Gastrocnemius medialis (tissue), 4 donors: ENCODE results near the gene TCP1.
A peak's percentile ranks its signal among the peaks of the same experiment; 100 is the strongest.

Experiments
- CTCF ChIP-seq, 5 experiments: fragments of 450-650 bp in 3 of 5; fragments of 200-600 bp in 2 of 5; sonication (generic) in 2 of 5; IDR thresholded peaks in 4 of 5; conservative IDR thresholded peaks in 1 of 5; 1 replicate in 4 of 5; 2 replicates in 1 of 5; pipeline ENCODE4 v1.5.1; 2016 to 2019; ENCODE audit warnings: antibody characterized with exemption in 5 of 5, mild to moderate bottlenecking in 3 of 5, moderate library complexity in 3 of 5
- POLR2A ChIP-seq, 2 donors: fragments of 450-650 bp; IDR thresholded peaks; one replicate each; pipeline ENCODE4 v1.6.1; 2017; ENCODE audit warnings: antibody characterized with exemption in 2 of 2, mild to moderate bottlenecking in 2 of 2, moderate library complexity in 2 of 2

GRCh38 chr6:159789377-159790148, at the start of gene TCP1:
- TF ChIP-seq CTCF (IDR thresholded peaks at IDR 0.05 in 4 of 5, conservative IDR thresholded peaks at IDR 0.05 in 1 of 5) (no peak), POLR2A (IDR thresholded peaks at IDR 0.05) (peak; percentile 95 to 99)
